ENCODE results near the gene LEFTY1. TPM values are rescaled to one million over a fixed set of nuclear protein-coding genes. Genes with fewer than 3 reads are reported as not detected.

Gene LEFTY1
- total and polyA plus RNA-seq, 2 donors (not counting 1 experiment from before 2014, with no cell fraction given) = not detected

GRCh38 chr1:225908773-225909172, 19.8 kb upstream of the LEFTY1 start:
- H3K4me2 ChIP-seq (ENCODE audit: extremely low read depth, insufficient read depth, low read length) = no peak overlapping the region
- H3K4me1 ChIP-seq (ENCODE audit: control insufficient read depth, extremely low read depth, insufficient read depth, low read length) = no peaks in the 10 kb centered on the region
- H3K27ac ChIP-seq (ENCODE audit: insufficient read depth, low read length) = no peak overlapping the region
- no peaks in the 10 kb centered on the region for H4K20me1 ChIP-seq (ENCODE audit: control insufficient read depth, extremely low read depth, insufficient read depth, low read length)
- H3K36me3 ChIP-seq (ENCODE audit: control insufficient read depth, insufficient read depth, low read length) = no peaks in the 10 kb centered on the region
- H3K79me2 ChIP-seq (ENCODE audit: control insufficient read depth, insufficient read depth, low read length) = no peaks in the 10 kb centered on the region
- H3K9ac ChIP-seq (ENCODE audit: insufficient read depth, low read length) = no peak overlapping the region
- TF ChIP-seq EZH2 (IDR thresholded peaks at IDR 0.05; ENCODE audit: low read length, missing control alignments) = no peak
- TF ChIP-seq, protein P1, sequence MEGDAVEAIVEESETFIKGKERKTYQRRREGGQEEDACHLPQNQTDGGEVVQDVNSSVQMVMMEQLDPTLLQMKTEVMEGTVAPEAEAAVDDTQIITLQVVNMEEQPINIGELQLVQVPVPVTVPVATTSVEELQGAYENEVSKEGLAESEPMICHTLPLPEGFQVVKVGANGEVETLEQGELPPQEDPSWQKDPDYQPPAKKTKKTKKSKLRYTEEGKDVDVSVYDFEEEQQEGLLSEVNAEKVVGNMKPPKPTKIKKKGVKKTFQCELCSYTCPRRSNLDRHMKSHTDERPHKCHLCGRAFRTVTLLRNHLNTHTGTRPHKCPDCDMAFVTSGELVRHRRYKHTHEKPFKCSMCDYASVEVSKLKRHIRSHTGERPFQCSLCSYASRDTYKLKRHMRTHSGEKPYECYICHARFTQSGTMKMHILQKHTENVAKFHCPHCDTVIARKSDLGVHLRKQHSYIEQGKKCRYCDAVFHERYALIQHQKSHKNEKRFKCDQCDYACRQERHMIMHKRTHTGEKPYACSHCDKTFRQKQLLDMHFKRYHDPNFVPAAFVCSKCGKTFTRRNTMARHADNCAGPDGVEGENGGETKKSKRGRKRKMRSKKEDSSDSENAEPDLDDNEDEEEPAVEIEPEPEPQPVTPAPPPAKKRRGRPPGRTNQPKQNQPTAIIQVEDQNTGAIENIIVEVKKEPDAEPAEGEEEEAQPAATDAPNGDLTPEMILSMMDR (conservative IDR thresholded peaks at IDR 0.05 in 1 of 2, IDR thresholded peaks at IDR 0.05 in 1 of 2; ENCODE audit: low read depth in 1 of 2, low read length in 2 of 2) = no peak
- H3K4me3 ChIP-seq (replicated peaks in 1 of 4; ENCODE audit: control extremely low read depth in 1 of 4, insufficient read depth in 1 of 4, low read depth in 3 of 4, low read length in 4 of 4) = no peak overlapping the region
- no peak overlapping the region for H2AFZ ChIP-seq (ENCODE audit: low read length)
- no peaks in the 10 kb centered on the region for H3K27me3 ChIP-seq (ENCODE audit: control insufficient read depth, insufficient read depth, low read length)
- H3K9me3 ChIP-seq (ENCODE audit: control insufficient read depth, insufficient read depth, low read depth, low read length) = no peaks in the 10 kb centered on the region
- DNase-seq (ENCODE audit: low read depth in 2 of 2) = no peak

DNA sequence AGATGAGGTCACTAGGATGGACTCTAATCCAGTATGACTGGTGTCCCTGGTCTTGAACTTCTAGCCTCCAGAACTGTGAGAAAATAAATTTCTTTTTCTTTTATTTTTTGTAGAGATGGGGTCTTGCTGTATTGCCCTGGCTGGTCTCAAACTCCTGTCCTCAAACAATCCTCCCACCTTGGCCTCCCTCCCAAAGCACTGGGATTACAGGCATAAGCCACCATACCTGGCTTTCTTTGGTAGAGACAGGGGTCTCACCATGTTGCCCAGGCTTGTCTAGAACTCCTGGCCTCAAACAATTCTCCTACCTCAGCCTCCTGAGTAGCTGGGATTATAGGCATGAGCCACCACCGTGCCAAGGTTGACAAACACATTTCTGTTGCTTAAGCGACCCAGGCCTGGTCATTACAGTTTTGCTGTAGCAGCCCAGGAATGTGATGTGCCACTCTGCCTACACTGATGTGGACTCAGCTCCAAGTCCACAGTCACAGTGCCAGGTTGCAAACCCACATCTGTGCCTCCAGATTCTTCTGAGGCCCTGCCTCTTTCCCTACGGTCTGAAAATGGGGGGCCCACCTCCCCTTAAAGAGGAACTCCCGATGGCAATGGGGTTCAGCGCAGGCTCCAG, 19.2 kb upstream of the LEFTY1 start:
- no peak overlapping the region for H3K4me3 ChIP-seq (replicated peaks in 1 of 4; ENCODE audit: control extremely low read depth in 1 of 4, insufficient read depth in 1 of 4, low read depth in 3 of 4, low read length in 4 of 4)
- H2AFZ ChIP-seq (ENCODE audit: low read length) = no peak overlapping the region
- no peaks in the 10 kb centered on the region for H3K79me2 ChIP-seq (ENCODE audit: control insufficient read depth, insufficient read depth, low read length)
- TF ChIP-seq, protein P1 (conservative IDR thresholded peaks at IDR 0.05 in 1 of 2, IDR thresholded peaks at IDR 0.05 in 1 of 2; ENCODE audit: low read depth in 1 of 2, low read length in 2 of 2) = no peak
- TF ChIP-seq EZH2 (IDR thresholded peaks at IDR 0.05; ENCODE audit: low read length, missing control alignments) = no peak
- no peak overlapping the region for H3K27ac ChIP-seq (ENCODE audit: insufficient read depth, low read length)
- no peaks in the 10 kb centered on the region for H3K9me3 ChIP-seq (ENCODE audit: control insufficient read depth, insufficient read depth, low read depth, low read length)
- no peaks in the 10 kb centered on the region for H3K36me3 ChIP-seq (ENCODE audit: control insufficient read depth, insufficient read depth, low read length)
- H3K4me1 ChIP-seq (ENCODE audit: control insufficient read depth, extremely low read depth, insufficient read depth, low read length) = no peaks in the 10 kb centered on the region
- H3K4me2 ChIP-seq (ENCODE audit: extremely low read depth, insufficient read depth, low read length) = no peak overlapping the region
- H4K20me1 ChIP-seq (ENCODE audit: control insufficient read depth, extremely low read depth, insufficient read depth, low read length) = no peaks in the 10 kb centered on the region
- no peak overlapping the region for H3K9ac ChIP-seq (ENCODE audit: insufficient read depth, low read length)
- no peak for DNase-seq (ENCODE audit: low read depth in 2 of 2)
- H3K27me3 ChIP-seq (ENCODE audit: control insufficient read depth, insufficient read depth, low read length) = no peaks in the 10 kb centered on the region

DNA sequence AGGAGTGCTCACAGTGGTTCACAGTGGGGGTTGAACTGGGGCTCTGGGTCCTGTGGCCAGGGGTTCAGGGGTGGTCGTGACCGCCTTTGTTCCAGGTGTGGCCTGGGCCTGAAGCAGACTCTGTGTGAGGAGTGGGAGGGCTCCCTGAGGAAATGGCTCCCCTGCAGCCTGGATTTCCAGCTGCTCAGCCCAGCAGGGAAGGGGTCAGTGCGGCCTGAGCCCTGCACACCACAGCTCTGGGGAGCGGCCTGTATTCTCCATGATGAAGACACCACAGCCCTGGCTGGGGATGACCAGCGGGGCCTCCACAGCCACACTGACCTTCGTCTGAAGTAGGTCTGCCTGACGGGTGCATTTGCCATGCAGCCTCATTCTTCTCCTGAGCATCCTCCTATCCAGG, 18.4 kb upstream of the LEFTY1 start:
- no peak for DNase-seq (ENCODE audit: low read depth in 2 of 2)
- H3K9ac ChIP-seq (ENCODE audit: insufficient read depth, low read length) = no peak overlapping the region
- no peak overlapping the region for H3K4me2 ChIP-seq (ENCODE audit: extremely low read depth, insufficient read depth, low read length)
- H3K4me1 ChIP-seq (ENCODE audit: control insufficient read depth, extremely low read depth, insufficient read depth, low read length) = no peaks in the 10 kb centered on the region
- no peaks in the 10 kb centered on the region for H3K36me3 ChIP-seq (ENCODE audit: control insufficient read depth, insufficient read depth, low read length)
- H3K27me3 ChIP-seq (ENCODE audit: control insufficient read depth, insufficient read depth, low read length) = no peaks in the 10 kb centered on the region
- no peak overlapping the region for H2AFZ ChIP-seq (ENCODE audit: low read length)
- TF ChIP-seq, protein P1 (conservative IDR thresholded peaks at IDR 0.05 in 1 of 2, IDR thresholded peaks at IDR 0.05 in 1 of 2; ENCODE audit: low read depth in 1 of 2, low read length in 2 of 2) = no peak
- no peak for TF ChIP-seq EZH2 (IDR thresholded peaks at IDR 0.05; ENCODE audit: low read length, missing control alignments)
- no peaks in the 10 kb centered on the region for H4K20me1 ChIP-seq (ENCODE audit: control insufficient read depth, extremely low read depth, insufficient read depth, low read length)
- H3K9me3 ChIP-seq (ENCODE audit: control insufficient read depth, insufficient read depth, low read depth, low read length) = no peaks in the 10 kb centered on the region
- no peak overlapping the region for H3K27ac ChIP-seq (ENCODE audit: insufficient read depth, low read length)
- no peaks in the 10 kb centered on the region for H3K79me2 ChIP-seq (ENCODE audit: control insufficient read depth, insufficient read depth, low read length)
- no peak overlapping the region for H3K4me3 ChIP-seq (replicated peaks in 1 of 4; ENCODE audit: control extremely low read depth in 1 of 4, insufficient read depth in 1 of 4, low read depth in 3 of 4, low read length in 4 of 4)
